ENCODE results near the gene SDHAF4.

DNA sequence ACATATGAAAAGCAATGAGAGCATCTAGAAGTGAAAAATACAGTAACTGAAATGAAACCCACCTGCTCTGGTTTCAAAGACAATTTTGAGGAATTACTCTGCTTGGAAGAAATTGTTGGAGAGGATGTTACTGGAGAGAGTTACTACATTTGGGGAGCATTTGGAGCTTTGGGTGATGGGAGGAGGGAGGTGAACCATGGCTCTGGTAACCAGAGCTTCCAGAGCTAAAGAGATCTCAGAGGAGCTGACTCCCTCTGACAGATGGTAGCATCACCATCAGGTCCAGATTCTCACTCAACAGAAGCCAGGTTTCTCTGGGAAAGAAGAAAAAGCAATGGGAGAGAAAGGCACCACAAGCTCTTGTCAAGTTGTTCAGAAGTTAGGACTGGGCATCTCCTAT is 58.7 kb downstream of the SDHAF4 start:
- no peak for TF ChIP-seq CTCF (IDR thresholded peaks at IDR 0.05)
- no peak for TF ChIP-seq POLR2A (IDR thresholded peaks at IDR 0.05)

All from uterus (tissue), 2 donors.